Measurements from ENCODE around the gene VWF.

- TF ChIP-seq CTCF (IDR thresholded peaks at IDR 0.05) (no peak), POLR2A (IDR thresholded peaks at IDR 0.05) (no peak), EP300 (IDR thresholded peaks at IDR 0.05) (no peak), POLR2AphosphoS5 (IDR thresholded peaks at IDR 0.05) (no peak)
Observed at GRCh38 chr12:6076776-6077691, 47.4 kb downstream of the VWF start.

Data from sigmoid colon (tissue), 4 donors.